Activated CD4-positive, alpha-beta T cell treated with anti-CD3 and anti-CD28 coated beads, Interleukin-2, amount 50 U/mL, for 24 hours (primary cell): ENCODE results near the gene NKIRAS2.

Source experiments
- DNase-seq, 2 donors: peaks; one replicate each; pipeline ENCODE4 v3.0.0-alpha.2; 2020; ENCODE audit warnings: low read depth in 1 of 2, low spot score in 1 of 2

NKIRAS2 gene

GRCh38 chr17:42019509-42020404, at the start of gene NKIRAS2:
NKIRAS2 (plus strand) TSS chr17:42020090; CDS start chr17:42021578, 1,488 bp downstream.
- DNase-seq = peak; percentile 87 to 91

DNA sequence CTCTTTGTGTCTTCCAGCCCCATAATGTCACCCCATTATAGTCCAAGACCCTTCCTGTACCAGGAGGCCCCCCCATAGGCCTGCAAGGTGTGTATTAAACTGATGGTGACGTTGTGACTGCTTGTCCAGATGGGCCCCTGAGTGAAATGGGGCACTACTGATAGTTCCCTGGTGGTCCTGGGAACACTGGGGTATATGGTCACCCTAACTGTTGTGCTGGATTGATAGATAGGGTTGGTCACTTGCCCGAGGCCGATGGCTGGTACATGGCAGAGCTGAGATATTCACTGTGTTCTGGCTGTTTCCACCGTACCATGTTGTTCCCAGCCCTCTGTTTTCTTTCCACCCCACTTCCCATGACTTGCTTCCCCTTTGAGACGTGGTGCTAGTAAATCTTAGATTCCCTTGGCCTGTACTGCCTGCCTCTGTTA, 49.0 kb upstream of the NKIRAS2 start:
- no peak for DNase-seq

GRCh38 chr17:41971721-41972523, 48.0 kb upstream of the NKIRAS2 start:
- no peak for DNase-seq

DNA sequence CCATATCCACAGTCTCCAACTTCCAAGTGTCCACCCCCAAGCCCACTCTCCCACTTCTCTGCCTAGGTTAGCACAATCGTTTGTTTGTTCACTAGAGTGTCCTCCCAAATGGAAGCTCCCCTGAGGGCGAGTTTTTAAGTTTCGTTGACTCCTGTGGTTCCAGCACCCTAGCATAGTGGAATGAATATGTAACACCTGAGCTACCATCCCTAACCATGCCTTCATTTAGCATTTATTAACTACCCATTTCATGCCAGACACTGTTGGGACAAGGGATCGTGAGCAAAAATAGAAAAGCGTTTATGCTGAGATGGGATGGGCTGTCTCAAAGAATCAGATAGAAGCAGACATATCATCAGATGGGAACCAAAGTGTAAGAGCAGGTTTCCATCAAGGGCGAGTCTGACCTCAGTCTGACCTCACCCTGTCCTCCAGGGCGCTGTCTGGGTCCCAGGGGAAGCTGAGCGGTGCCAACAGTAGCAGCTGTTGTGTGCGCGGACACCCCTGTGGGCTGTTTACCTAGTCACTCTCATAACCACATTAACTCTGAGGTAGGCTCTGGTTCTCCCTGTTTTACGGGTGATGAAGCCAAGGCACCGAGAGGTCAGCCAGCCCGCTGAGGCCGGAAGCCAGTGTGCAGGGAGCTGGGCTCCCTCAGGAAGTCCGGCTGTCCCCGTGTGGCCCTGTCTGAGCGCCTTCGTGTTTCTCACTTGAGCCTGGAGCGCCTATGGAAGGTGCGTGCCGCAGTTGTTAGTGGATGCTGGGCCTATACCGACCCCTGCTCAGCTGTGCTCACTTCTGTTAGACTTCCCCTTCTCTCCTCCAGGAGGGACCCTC, 47.1 kb upstream of the NKIRAS2 start:
- no peak for DNase-seq

- no peak for DNase-seq
These were observed 46.5 kb upstream of the NKIRAS2 start for GRCh38 chr17:41973408-41973811.

- DNase-seq = no peak
These were observed 45.9 kb upstream of the NKIRAS2 start for GRCh38 chr17:41974031-41974430.

- no peak for DNase-seq
These were observed 45.2 kb upstream of the NKIRAS2 start for GRCh38 chr17:41974658-41975057.

- DNase-seq = no peak
These were observed 44.5 kb upstream of the NKIRAS2 start for GRCh38 chr17:41975099-41976083.

DNA sequence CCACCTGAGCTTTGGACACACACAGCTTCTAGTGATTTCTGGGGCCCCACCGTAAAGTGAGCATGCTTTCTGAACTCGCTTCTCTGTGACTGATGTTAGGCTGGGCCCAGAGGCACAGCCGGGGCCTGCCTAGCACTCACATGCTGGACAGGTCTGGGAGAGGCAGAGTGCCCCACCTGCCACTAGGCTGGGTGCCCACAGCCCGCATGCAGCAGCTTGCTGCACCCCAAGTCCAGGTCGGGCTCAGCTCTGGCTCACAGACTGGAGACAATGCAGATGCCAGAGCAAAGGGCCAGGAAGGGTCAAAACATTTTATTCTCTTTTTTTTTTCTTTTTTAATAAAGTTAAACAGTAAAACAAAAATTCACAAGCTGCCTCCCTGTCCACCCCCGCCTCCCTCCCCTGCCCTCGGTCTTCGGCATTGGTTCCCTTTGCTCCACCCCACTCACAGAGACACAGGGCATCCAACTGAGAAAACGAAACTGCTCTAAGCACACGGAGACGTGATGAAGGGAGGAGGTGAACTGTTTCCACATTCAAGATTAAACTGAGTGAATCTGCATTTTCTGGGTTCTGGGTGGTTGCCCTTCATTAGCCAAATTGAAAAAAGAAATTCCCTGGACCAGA, 43.6 kb upstream of the NKIRAS2 start:
- no peak for DNase-seq

DNA sequence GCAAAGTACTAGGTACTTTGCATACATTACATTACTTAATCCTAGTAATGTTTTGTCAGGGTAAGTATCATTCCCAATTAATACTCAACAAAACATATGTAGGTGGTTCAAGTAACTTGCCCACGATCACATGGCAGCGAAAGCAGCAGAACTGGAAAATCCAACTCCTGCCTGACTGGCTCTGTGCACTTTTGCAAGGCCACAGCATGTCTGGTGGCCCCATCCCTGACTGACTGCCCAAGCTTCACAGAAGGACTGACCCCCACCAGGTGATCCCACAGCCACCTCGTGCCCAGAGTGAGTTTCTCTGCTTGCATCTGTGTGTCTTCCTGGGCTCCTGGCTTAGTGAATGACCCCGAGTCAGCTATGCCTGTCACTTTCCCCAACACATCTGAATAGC, 41.9 kb upstream of the NKIRAS2 start:
- no peak for DNase-seq

DNA sequence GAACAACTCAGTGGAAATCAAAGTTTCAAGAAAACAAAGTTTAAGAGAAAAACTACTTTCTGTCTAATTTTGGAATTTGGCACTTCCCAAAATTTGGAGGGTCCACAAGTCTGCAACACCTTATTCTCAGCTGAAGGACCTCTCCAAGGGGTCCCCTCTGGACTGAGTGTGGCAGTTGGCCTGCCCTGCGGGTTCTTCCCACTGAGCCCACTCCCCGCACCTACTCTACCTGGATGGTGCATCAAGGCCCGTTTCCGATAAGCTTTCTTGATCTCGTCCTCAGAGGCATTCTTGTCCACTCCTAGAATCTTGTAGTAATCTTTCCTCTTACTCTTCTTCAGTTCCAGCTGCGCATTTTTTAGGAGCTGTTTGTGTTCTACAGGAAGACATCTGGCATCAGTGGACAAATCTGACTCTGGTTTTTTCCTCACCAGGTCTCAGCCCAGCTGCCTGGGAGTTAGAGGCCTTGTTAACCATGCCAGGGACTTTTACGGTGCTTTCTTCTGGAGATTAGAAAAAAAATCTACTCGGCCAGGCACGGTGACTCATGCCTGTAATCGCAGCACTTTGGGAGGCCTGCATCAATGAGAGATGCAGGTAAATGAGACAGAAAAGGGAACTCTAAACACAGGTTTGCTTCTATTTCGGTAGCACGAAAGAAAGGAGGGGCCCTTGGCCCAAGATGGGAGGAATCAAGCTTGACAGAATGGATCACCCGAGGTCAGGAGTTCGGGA, 37.7 kb upstream of the NKIRAS2 start:
- no peak for DNase-seq

DNA sequence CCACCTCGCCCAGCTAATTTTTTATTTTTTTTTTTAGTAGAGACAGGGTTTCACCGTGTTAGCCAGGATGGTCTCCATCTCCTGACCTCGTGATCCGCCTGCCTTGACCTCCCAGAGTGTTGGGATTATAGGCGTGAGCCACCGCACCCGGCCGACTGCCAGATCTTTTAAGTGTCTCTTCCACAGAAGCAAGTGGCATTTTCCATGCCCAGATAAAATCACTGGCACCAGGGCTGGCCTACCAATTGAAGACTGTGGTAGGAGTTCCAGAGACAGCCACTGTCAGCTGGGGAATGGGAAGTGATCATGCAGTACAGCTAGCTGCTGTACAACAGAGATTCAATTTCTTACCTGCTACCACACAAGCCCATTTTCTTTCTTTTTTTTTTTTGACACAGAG, 35.4 kb upstream of the NKIRAS2 start:
- no peak for DNase-seq

- DNase-seq = no peak
These were observed 34.0 kb upstream of the NKIRAS2 start for GRCh38 chr17:41985919-41986318.

DNA sequence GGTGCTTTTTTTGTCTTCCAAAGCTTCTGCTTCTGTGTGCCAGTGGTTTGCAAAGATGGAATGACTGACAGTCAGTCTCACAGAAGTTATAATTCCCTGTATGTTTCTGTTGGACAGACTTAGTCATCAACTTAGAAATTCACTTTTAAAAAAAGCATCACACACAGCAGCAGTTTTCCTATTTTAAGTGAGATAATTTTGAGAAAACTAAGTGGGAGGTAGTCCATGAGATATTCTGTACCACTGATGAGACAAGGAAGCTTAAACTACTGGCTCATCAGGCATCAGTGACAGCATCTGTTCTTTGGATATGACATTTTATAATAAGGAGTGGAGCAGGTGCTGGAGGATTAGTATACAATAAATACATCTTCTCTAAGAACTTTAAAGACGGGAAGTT, 33.3 kb upstream of the NKIRAS2 start:
- no peak for DNase-seq

DNA sequence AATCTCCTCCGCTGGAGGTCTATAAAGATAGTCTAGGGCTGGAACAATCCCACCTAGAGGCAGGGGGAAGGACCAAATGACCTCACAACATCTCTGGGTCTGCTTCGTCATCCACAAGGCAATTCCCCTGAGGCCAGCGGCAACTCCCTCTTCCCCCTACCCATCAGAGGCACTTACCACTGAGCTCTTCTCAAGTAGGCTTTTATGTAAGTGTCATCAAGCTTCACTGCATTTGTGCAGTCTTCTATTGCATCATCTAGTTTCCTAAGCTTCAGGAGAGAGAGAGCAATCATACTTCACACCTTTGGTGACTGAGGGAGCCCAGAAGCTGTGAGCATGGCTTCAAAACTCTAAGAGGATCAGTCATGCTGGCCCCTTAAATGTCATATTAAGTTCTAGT, 32.2 kb upstream of the NKIRAS2 start:
- no peak for DNase-seq

DNA sequence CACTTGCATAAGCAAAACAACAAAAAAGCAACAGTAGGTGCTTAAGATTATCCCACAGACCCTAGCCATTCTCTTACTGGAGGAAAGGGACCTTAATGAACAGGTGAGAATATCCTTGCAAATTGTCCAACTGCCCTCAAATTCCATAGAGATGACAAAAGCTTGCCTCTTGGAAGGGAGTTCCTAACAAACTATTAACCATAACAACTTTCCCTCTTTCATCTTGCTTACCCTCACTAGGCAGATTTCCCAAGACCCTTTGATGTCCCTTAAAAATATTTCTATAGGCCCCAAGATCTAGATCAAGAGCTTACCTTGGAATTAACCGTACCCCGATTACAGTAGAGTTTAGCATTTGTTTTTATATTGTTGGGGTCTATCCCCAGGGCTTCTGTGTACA, 31.5 kb upstream of the NKIRAS2 start:
- DNase-seq = no peak

- no peak for DNase-seq
These were observed 30.0 kb upstream of the NKIRAS2 start for GRCh38 chr17:41989702-41990419.

DNA sequence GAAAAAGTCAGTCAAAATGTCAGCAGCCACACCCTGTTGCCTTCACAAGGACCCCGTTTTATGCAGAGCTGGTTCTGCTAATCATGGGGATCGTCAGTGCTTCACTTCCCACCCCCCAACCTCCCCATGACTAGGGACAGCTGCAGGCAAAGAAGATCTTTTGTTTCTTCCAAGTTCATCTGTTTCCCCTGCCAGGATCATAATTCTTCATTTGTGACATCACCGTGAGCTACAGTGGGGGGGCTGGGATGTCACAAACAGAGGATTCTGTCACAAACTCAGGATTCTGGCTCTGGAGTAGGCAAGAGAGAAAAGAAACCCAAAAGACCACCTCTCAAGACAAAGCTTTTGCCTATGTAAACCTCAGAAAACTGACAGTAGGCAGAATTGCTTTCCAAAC, 27.3 kb upstream of the NKIRAS2 start:
- no peak for DNase-seq

DNA sequence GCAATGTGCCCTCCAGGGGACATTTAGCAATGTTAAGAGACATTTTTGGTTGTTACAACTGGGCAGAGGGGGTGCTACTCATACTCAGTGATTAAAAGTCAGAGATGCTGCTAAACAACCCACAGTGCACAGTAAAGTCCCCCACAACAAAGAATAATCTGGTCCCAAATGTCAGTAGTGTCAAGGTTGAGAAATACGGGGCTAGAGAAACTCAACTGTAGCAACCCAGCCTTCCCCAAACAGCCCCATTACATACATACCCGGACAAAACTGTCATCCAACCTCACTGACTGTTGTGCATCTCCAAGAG, 23.1 kb upstream of the NKIRAS2 start:
- no peak for DNase-seq
